GM12878 (cell line): ENCODE measurements around the gene ST6GALNAC3.

Experiments
- CBFB ChIP-seq: IDR thresholded peaks from 2 replicates; pipeline ENCODE4 v1.6.1; 2016; ENCODE audit warnings: antibody characterized with exemption, low read depth
- CTCF ChIP-seq, 3 experiments: IDR thresholded peaks in 2 of 3; conservative IDR thresholded peaks in 1 of 3; 2 replicates each; pipeline ENCODE4 v1.5.1; 2011; ENCODE audit warnings: low read depth in 3 of 3, low read length in 3 of 3, mild to moderate bottlenecking in 3 of 3, control low read depth in 2 of 3, moderate library complexity in 2 of 3, inconsistent platforms in 1 of 3, mixed read lengths in 1 of 3; ENCODE audit not compliant: control insufficient read depth in 2 of 3, insufficient read depth in 1 of 3; ENCODE audit errors: extremely low read depth in 1 of 3
- DPF2 ChIP-seq: fragments of 450-650 bp; IDR thresholded peaks from 2 replicates; pipeline ENCODE4 v1.6.1; 2017; ENCODE audit warnings: mild to moderate bottlenecking
- EZH2 ChIP-seq: IDR thresholded peaks from 2 replicates; pipeline ENCODE4 v1.6.1; 2012; ENCODE audit warnings: low read depth, mild to moderate bottlenecking, control low read depth, inconsistent platforms, low read length, borderline replicate concordance; ENCODE audit not compliant: control insufficient read depth
- HCFC1 ChIP-seq: fragments of 150-350 bp; IDR thresholded peaks from 2 replicates; pipeline ENCODE4 v1.6.1; 2014; ENCODE audit warnings: low read length
- MAX ChIP-seq: IDR thresholded peaks from 2 replicates; pipeline ENCODE4 v1.6.1; 2012; ENCODE audit warnings: low read depth, low read length, improper control_type of control experiment
- NRF1 ChIP-seq: conservative IDR thresholded peaks from 2 replicates; pipeline ENCODE4 v1.6.1; 2011; ENCODE audit warnings: mild to moderate bottlenecking, low read depth, low read length, improper control_type of control experiment
- POLR2A ChIP-seq: IDR thresholded peaks from 2 replicates; pipeline ENCODE4 v1.6.1; 2011; ENCODE audit warnings: low read depth, mild to moderate bottlenecking, low read length
- RAD21 ChIP-seq: IDR thresholded peaks from 2 replicates; pipeline ENCODE4 v1.6.1; 2011; ENCODE audit warnings: mild to moderate bottlenecking, low read depth, low read length, moderate library complexity; ENCODE audit not compliant: insufficient read depth
- SRF ChIP-seq, 2 experiments: IDR thresholded peaks; 2 replicates each; pipeline ENCODE4 v1.6.1; 2011; ENCODE audit warnings: low read depth in 2 of 2, low read length in 2 of 2, mild to moderate bottlenecking in 1 of 2, moderate library complexity in 1 of 2
- TCF12 ChIP-seq: IDR thresholded peaks from 2 replicates; pipeline ENCODE4 v1.6.1; 2011; ENCODE audit warnings: low read depth, mild to moderate bottlenecking, low read length
- ZNF274 ChIP-seq: IDR thresholded peaks from one replicate; pipeline ENCODE4 v1.8.0; 2011; ENCODE audit not compliant: insufficient read length, insufficient read depth

GRCh38 chr1:76585980-76586674 is 511.6 kb downstream of the ST6GALNAC3 start:
- no peak for TF ChIP-seq NRF1
- TF ChIP-seq HCFC1 = no peak
- no peak for TF ChIP-seq EZH2
- no peak for TF ChIP-seq RAD21
- TF ChIP-seq CTCF (IDR thresholded peaks at IDR 0.05 in 2 of 3, conservative IDR thresholded peaks at IDR 0.05 in 1 of 3; ENCODE audit: control insufficient read depth in 2 of 3, extremely low read depth in 1 of 3, insufficient read depth in 1 of 3, low read depth in 3 of 3, low read length in 3 of 3) = no peak
- no peak for TF ChIP-seq POLR2A
- no peak for TF ChIP-seq MAX
- TF ChIP-seq TCF12 = no peak
- TF ChIP-seq SRF (IDR thresholded peaks at IDR 0.05; ENCODE audit: low read depth in 2 of 2, low read length in 2 of 2) = no peak
- TF ChIP-seq CBFB = no peak
- TF ChIP-seq DPF2 = no peak
- TF ChIP-seq ZNF274 = no peak
